GM23338 (cell line): ENCODE data around the gene MYO16. TPM values are rescaled to one million over a fixed set of nuclear protein-coding genes. Genes with fewer than 3 reads are reported as not detected.
A peak's percentile ranks its signal among the peaks of the same experiment; 100 is the strongest.

Experiments
- ATAC-seq: fragments of 200-7000 bp; cut with Tn5 transposase; 3 replicates; pipeline ENCODE4 v1.9.1; 2020
- DNase-seq: peaks from one replicate; pipeline ENCODE4 v3.0.0-alpha.2; 2015; ENCODE audit warnings: low spot score
- H2AFZ ChIP-seq: fragments of 200-600 bp; sonication (generic); 2 replicates; pipeline ENCODE4 v1.8.0; 2016; ENCODE audit warnings: antibody characterized with exemption, mild to moderate bottlenecking, moderate library complexity
- H3F3A ChIP-seq: fragments of 200-600 bp; sonication (generic); replicated peaks from 2 replicates; pipeline ENCODE4 v1.8.0; 2017; ENCODE audit warnings: antibody characterized with exemption, mixed run types, low read depth
- H3K27ac ChIP-seq: fragments of 200-600 bp; sonication (generic); 2 replicates; pipeline ENCODE4 v1.6.1; 2016; ENCODE audit warnings: low read depth
- H3K27me3 ChIP-seq: fragments of 200-600 bp; sonication (generic); 2 replicates; pipeline ENCODE4 v1.8.0; 2016; ENCODE audit warnings: mild to moderate bottlenecking, mixed run types, moderate library complexity; ENCODE audit not compliant: insufficient read depth
- H3K36me3 ChIP-seq: fragments of 200-600 bp; sonication (generic); 2 replicates; pipeline ENCODE4 v1.8.0; 2016; ENCODE audit warnings: mild to moderate bottlenecking; ENCODE audit not compliant: insufficient read depth
- H3K4me1 ChIP-seq: fragments of 200-600 bp; sonication (generic); 2 replicates; pipeline ENCODE4 v1.8.0; 2016; ENCODE audit warnings: mild to moderate bottlenecking, moderate library complexity; ENCODE audit not compliant: insufficient read depth
- H3K4me2 ChIP-seq: fragments of 200-600 bp; sonication (generic); 2 replicates; pipeline ENCODE4 v1.7.1; 2017; ENCODE audit warnings: mixed run types
- H3K4me3 ChIP-seq: fragments of 200-600 bp; sonication (generic); 2 replicates; pipeline ENCODE4 v1.6.1; 2016; ENCODE audit warnings: mixed run types
- H3K79me2 ChIP-seq: fragments of 200-600 bp; sonication (generic); replicated peaks from 2 replicates; pipeline ENCODE4 v1.8.0; 2017; ENCODE audit warnings: mild to moderate bottlenecking; ENCODE audit not compliant: insufficient read depth
- H3K9me2 ChIP-seq: fragments of 200-600 bp; sonication (generic); 2 replicates; pipeline ENCODE4 v1.8.0; 2017; ENCODE audit not compliant: insufficient read depth
- H4K20me1 ChIP-seq: fragments of 200-600 bp; sonication (generic); replicated peaks from 2 replicates; pipeline ENCODE4 v1.8.0; 2017; ENCODE audit warnings: mild to moderate bottlenecking; ENCODE audit not compliant: insufficient read depth
- H3K27ac Mint-ChIP-seq: 2 replicates; pipeline ENCODE4 v1.8.0; 2020; ENCODE audit warnings: inconsistent platforms, mild to moderate bottlenecking, moderate library complexity, mixed read lengths
- H3K27me3 Mint-ChIP-seq: 3 replicates; pipeline ENCODE4 v1.8.0; 2022; ENCODE audit warnings: low read depth, mild to moderate bottlenecking, moderate library complexity, mixed read lengths, inconsistent platforms; ENCODE audit not compliant: insufficient read depth, poor library complexity
- H3K36me3 Mint-ChIP-seq: 3 replicates; pipeline ENCODE4 v1.8.0; 2021; ENCODE audit warnings: low read depth, mild to moderate bottlenecking, inconsistent platforms, moderate library complexity, mixed read lengths
- H3K4me1 Mint-ChIP-seq: 3 replicates; pipeline ENCODE4 v1.8.0; 2020; ENCODE audit warnings: mild to moderate bottlenecking, inconsistent platforms, mixed read lengths
- H3K4me3 Mint-ChIP-seq: 3 replicates; pipeline ENCODE4 v1.8.0; 2021; ENCODE audit warnings: moderate library complexity, mild to moderate bottlenecking, inconsistent platforms, mixed read lengths
- H3K9me3 Mint-ChIP-seq: 3 replicates; pipeline ENCODE4 v1.8.0; 2020; ENCODE audit warnings: moderate library complexity, mild to moderate bottlenecking, inconsistent platforms, mixed read lengths
- CREB1 ChIP-seq: fragments of 250-450 bp; sonication (Bioruptor Pico); IDR thresholded peaks from 2 replicates; pipeline ENCODE4 v1.5.0; 2020; ENCODE audit warnings: low read depth, mild to moderate bottlenecking, moderate library complexity
- ETS1 ChIP-seq: IDR thresholded peaks from 2 replicates; pipeline ENCODE4 v1.6.1; 2016; ENCODE audit warnings: antibody characterized with exemption
- JUNB ChIP-seq: IDR thresholded peaks from one replicate; pipeline ENCODE4 v1.6.1; 2016; ENCODE audit warnings: antibody characterized with exemption; ENCODE audit not compliant: unreplicated experiment
- NANOG ChIP-seq: IDR thresholded peaks from 2 replicates; pipeline ENCODE4 v1.6.1; 2016; ENCODE audit warnings: antibody characterized with exemption, borderline replicate concordance
- POLR2AphosphoS5 ChIP-seq: IDR thresholded peaks from 2 replicates; pipeline ENCODE4 v1.6.1; 2016; ENCODE audit warnings: antibody characterized with exemption, low read depth
- ZNF114 ChIP-seq: fragments of 250-450 bp; sonication (Bioruptor Pico); IDR thresholded peaks from 2 replicates; pipeline ENCODE4 v1.5.0; 2020; ENCODE audit warnings: mild to moderate bottlenecking, moderate library complexity
- ZNF462 ChIP-seq: fragments of 250-450 bp; sonication (Bioruptor Pico); IDR thresholded peaks from 2 replicates; pipeline ENCODE4 v1.5.0; 2020; ENCODE audit warnings: mild to moderate bottlenecking, moderate library complexity
- polyA plus RNA-seq: library from polyadenylated mRNA; unstranded; fragments of >200 nt; fragmentation: Nextera tagmentation; extraction: Ambion mirVana; gene quantifications from 2 replicates; pipeline ENCODE4 v1.2.1, GENCODE V29; 2016
- total RNA-seq: library from RNA; depleted of rRNA; stranded (reverse); fragments of >200 nt; shearing (Covaris generic); gene quantifications from 2 replicates; pipeline ENCODE4 v1.2.3, GENCODE V29; 2014
- TF ChIP-seq, protein P1 (sequence below), 2 experiments: fragments of 200-600 bp in 1 of 2; sonication (generic) in 1 of 2; conservative IDR thresholded peaks; 2 replicates each; pipeline versions ENCODE4 v1.5.1 to v1.6.1; 2016 to 2017; ENCODE audit warnings: antibody characterized with exemption in 2 of 2, low read depth in 2 of 2, mild to moderate bottlenecking in 2 of 2, moderate library complexity in 1 of 2

Gene MYO16
- total and polyA plus RNA-seq, 2 experiments from 2014 or later: 0.10 to 0.13 TPM

- H3K36me3 ChIP-seq: no peaks in the 10 kb centered on the region
- Mint-ChIP-seq H3K9me3 (no peaks in the 10 kb centered on the region), H3K4me1 (peaks cover 14% of the 10 kb centered on the region), H3K4me3 (no peak overlapping the region), H3K27me3 (no peaks in the 10 kb centered on the region), H3K27ac (no peak overlapping the region), H3K36me3 (no peaks in the 10 kb centered on the region)
- TF ChIP-seq CREB1 (CRISPR knock-in tag): no peak
- no peak for ATAC-seq
- peaks cover 8% of the 10 kb centered on the region; the same call in 1 of the 2 replicates for H3K9me2 ChIP-seq
- H3K4me2 ChIP-seq: no peak overlapping the region
- no peak overlapping the region; the same call in 1 of the 2 replicates for H2AFZ ChIP-seq
- DNase-seq: no peak
- H3K4me1 ChIP-seq: peaks cover 5% of the 10 kb centered on the region; the same call in 1 of the 2 replicates
- H3K4me3 ChIP-seq: no peak overlapping the region
- H4K20me1 ChIP-seq: no peaks in the 10 kb centered on the region
- H3F3A ChIP-seq: no peaks in the 10 kb centered on the region
- H3K79me2 ChIP-seq: no peaks in the 10 kb centered on the region
- no peaks in the 10 kb centered on the region for H3K27me3 ChIP-seq
- H3K27ac ChIP-seq: no peak overlapping the region
Observed at GRCh38 chr13:109121826-109122225, 492.4 kb downstream of the MYO16 start.

GRCh38 chr13:109123971-109124370 is 494.6 kb downstream of the MYO16 start:
- H3K27ac ChIP-seq: no peak overlapping the region
- DNase-seq (no peak), ATAC-seq (peak; percentile 56)
- H3K4me3 Mint-ChIP-seq: no peak overlapping the region
- H3K36me3 ChIP-seq: no peaks in the 10 kb centered on the region
- H3K36me3 Mint-ChIP-seq: no peaks in the 10 kb centered on the region
- no peak overlapping the region for H3K4me3 ChIP-seq
- H3K9me3 Mint-ChIP-seq: no peaks in the 10 kb centered on the region
- no peaks in the 10 kb centered on the region for H3K27me3 ChIP-seq
- peak overlapping the region; percentile 32 for H3K27ac Mint-ChIP-seq
- H3F3A ChIP-seq: no peaks in the 10 kb centered on the region
- H3K9me2 ChIP-seq: peaks cover 8% of the 10 kb centered on the region; the same call in 1 of the 2 replicates
- peak overlapping the region; percentile 75 for H2AFZ ChIP-seq
- peaks cover 16% of the 10 kb centered on the region for H3K4me1 Mint-ChIP-seq
- peaks cover 6% of the 10 kb centered on the region; the same call in 1 of the 2 replicates for H3K4me1 ChIP-seq
- no peak for TF ChIP-seq CREB1 (CRISPR knock-in tag)
- TF ChIP-seq, protein P1, sequence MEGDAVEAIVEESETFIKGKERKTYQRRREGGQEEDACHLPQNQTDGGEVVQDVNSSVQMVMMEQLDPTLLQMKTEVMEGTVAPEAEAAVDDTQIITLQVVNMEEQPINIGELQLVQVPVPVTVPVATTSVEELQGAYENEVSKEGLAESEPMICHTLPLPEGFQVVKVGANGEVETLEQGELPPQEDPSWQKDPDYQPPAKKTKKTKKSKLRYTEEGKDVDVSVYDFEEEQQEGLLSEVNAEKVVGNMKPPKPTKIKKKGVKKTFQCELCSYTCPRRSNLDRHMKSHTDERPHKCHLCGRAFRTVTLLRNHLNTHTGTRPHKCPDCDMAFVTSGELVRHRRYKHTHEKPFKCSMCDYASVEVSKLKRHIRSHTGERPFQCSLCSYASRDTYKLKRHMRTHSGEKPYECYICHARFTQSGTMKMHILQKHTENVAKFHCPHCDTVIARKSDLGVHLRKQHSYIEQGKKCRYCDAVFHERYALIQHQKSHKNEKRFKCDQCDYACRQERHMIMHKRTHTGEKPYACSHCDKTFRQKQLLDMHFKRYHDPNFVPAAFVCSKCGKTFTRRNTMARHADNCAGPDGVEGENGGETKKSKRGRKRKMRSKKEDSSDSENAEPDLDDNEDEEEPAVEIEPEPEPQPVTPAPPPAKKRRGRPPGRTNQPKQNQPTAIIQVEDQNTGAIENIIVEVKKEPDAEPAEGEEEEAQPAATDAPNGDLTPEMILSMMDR (conservative IDR thresholded peaks at IDR 0.05; ENCODE audit: low read depth in 2 of 2): peak; percentile 21 to 35; a peak in 3 of 4 replicates
- no peaks in the 10 kb centered on the region for H3K27me3 Mint-ChIP-seq
- no peaks in the 10 kb centered on the region for H3K79me2 ChIP-seq
- no peaks in the 10 kb centered on the region for H4K20me1 ChIP-seq
- no peak overlapping the region for H3K4me2 ChIP-seq

GRCh38 chr13:109126178-109126577 is 496.8 kb downstream of the MYO16 start:
- peaks cover 8% of the 10 kb centered on the region; the same call in 1 of the 2 replicates for H3K4me1 ChIP-seq
- H3K9me2 ChIP-seq: peaks cover 8% of the 10 kb centered on the region; the same call in 1 of the 2 replicates
- Mint-ChIP-seq H3K27me3 (no peaks in the 10 kb centered on the region), H3K27ac (no peak overlapping the region), H3K9me3 (no peaks in the 10 kb centered on the region), H3K4me1 (peaks cover 21% of the 10 kb centered on the region), H3K36me3 (no peaks in the 10 kb centered on the region), H3K4me3 (no peak overlapping the region)
- DNase-seq: no peak
- no peak for ATAC-seq
- H3K36me3 ChIP-seq: no peaks in the 10 kb centered on the region
- H3F3A ChIP-seq: no peaks in the 10 kb centered on the region
- no peak overlapping the region for H3K27ac ChIP-seq
- no peak overlapping the region for H3K4me3 ChIP-seq
- H2AFZ ChIP-seq: no peak overlapping the region
- H3K4me2 ChIP-seq: no peak overlapping the region
- H3K27me3 ChIP-seq: no peaks in the 10 kb centered on the region
- H4K20me1 ChIP-seq: no peaks in the 10 kb centered on the region
- H3K79me2 ChIP-seq: no peaks in the 10 kb centered on the region
- TF ChIP-seq POLR2AphosphoS5 (no peak), NANOG (no peak), ZNF114 (CRISPR knock-in tag) (no peak), ZNF462 (CRISPR knock-in tag) (no peak), JUNB (no peak), ETS1 (no peak), CREB1 (CRISPR knock-in tag) (no peak)
